Astrocyte (in vitro differentiated cells and primary cell): Measurements from ENCODE around the gene CHRDL2.

Source experiments
- EZH2 ChIP-seq: IDR thresholded peaks from 2 replicates; pipeline ENCODE4 v1.6.1; 2012; ENCODE audit warnings: mild to moderate bottlenecking, low read length, inconsistent platforms; ENCODE audit not compliant: insufficient read depth
- TF ChIP-seq, protein P1 (sequence below): IDR thresholded peaks from 2 replicates; pipeline ENCODE4 v1.5.1; 2011; ENCODE audit warnings: low read depth, mild to moderate bottlenecking, inconsistent platforms, low read length, moderate library complexity; ENCODE audit not compliant: insufficient read depth

DNA sequence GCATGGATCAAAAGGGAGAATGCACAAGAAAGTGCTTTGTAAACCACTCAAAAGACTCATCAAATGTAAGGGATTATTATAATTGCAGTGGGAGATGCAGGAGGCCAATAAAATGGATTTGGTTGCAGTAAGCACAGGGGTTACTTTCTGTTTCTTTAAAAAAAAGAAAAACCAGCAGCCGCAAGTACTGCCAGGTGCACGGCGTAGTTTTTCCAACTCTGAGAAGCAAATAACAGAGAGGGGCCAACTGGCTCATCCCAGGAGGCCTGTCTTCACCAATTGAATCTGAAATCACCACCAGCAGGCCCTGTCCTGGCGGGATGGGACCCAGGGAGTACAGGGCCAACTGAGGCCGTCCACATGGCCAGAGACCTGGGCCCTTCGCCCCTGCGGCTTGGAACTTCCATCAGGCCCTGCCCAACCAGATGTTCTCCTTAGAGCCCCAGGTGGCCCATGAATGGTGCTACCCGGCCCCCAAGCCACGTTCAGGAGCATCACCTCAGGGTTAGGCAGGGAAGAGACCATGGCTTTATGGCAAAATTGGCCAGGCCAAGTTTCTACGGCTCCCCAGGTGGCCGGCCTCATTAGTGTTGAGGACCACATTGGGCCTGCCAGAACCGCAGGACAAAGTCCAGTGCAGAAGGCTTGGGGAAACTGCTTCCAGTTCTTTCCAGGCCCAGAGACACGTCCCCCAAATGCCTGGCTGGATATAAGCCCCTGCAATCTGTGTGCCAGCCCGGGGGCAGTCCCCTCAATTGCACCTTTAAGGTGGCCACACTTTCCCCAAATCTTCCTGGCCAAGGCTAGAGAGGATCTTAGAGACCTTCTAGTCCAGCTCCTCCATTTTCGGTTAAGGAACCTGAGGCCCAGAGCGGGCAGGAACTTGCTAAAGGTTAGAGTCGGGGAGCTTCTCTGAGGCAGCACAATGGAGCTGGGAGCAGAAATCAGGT is 61.7 kb downstream of the CHRDL2 start:
- TF ChIP-seq EZH2 = no peak
- TF ChIP-seq, protein P1, sequence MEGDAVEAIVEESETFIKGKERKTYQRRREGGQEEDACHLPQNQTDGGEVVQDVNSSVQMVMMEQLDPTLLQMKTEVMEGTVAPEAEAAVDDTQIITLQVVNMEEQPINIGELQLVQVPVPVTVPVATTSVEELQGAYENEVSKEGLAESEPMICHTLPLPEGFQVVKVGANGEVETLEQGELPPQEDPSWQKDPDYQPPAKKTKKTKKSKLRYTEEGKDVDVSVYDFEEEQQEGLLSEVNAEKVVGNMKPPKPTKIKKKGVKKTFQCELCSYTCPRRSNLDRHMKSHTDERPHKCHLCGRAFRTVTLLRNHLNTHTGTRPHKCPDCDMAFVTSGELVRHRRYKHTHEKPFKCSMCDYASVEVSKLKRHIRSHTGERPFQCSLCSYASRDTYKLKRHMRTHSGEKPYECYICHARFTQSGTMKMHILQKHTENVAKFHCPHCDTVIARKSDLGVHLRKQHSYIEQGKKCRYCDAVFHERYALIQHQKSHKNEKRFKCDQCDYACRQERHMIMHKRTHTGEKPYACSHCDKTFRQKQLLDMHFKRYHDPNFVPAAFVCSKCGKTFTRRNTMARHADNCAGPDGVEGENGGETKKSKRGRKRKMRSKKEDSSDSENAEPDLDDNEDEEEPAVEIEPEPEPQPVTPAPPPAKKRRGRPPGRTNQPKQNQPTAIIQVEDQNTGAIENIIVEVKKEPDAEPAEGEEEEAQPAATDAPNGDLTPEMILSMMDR = no peak
